Loucy (cell line): ENCODE results near the gene KIAA0232.

Experiments
- H2AFZ ChIP-seq: fragments of 200-600 bp; sonication (generic); 2 replicates; pipeline ENCODE4 v1.6.0; 2016; ENCODE audit warnings: antibody characterized with exemption, mild to moderate bottlenecking, low read length, moderate library complexity
- H3F3A ChIP-seq: fragments of 200-600 bp; 2 replicates; pipeline ENCODE4 v1.6.0; 2016; ENCODE audit warnings: antibody characterized with exemption, low read depth, mild to moderate bottlenecking
- H3K27me3 ChIP-seq: fragments of 200-600 bp; sonication (generic); 2 replicates; pipeline ENCODE4 v1.6.1; 2014; ENCODE audit warnings: low read length, mild to moderate bottlenecking; ENCODE audit not compliant: insufficient read depth, poor library complexity, severe bottlenecking
- H3K36me3 ChIP-seq: fragments of 200-600 bp; sonication (generic); 2 replicates; pipeline ENCODE4 v1.6.1; 2016; ENCODE audit warnings: low read length; ENCODE audit not compliant: insufficient read depth
- H3K4me1 ChIP-seq: fragments of 200-600 bp; sonication (generic); 2 replicates; pipeline ENCODE4 v1.5.1; 2014; ENCODE audit warnings: low read length, mild to moderate bottlenecking; ENCODE audit not compliant: insufficient read depth, poor library complexity, severe bottlenecking
- H3K4me2 ChIP-seq: fragments of 200-600 bp; sonication (generic); 2 replicates; pipeline ENCODE4 v1.6.0; 2014; ENCODE audit warnings: antibody characterized with exemption, low read length, low read depth, mild to moderate bottlenecking; ENCODE audit not compliant: poor library complexity, severe bottlenecking
- H3K4me3 ChIP-seq: fragments of 200-600 bp; sonication (generic); 2 replicates; pipeline ENCODE4 v1.5.1; 2014; ENCODE audit warnings: low read length, mild to moderate bottlenecking, mixed read lengths; ENCODE audit not compliant: poor library complexity, severe bottlenecking
- H3K79me2 ChIP-seq: fragments of 200-600 bp; sonication (generic); 2 replicates; pipeline ENCODE4 v1.6.1; 2014; ENCODE audit warnings: low read length; ENCODE audit not compliant: insufficient read depth
- H3K9ac ChIP-seq: fragments of 200-600 bp; sonication (generic); 2 replicates; pipeline ENCODE4 v1.6.0; 2014; ENCODE audit warnings: mild to moderate bottlenecking, low read depth, low read length, moderate library complexity; ENCODE audit not compliant: poor library complexity, severe bottlenecking
- H3K9me2 ChIP-seq: fragments of 200-600 bp; sonication (generic); replicated peaks from 2 replicates; pipeline ENCODE4 v1.6.1; 2016; ENCODE audit warnings: low read depth, low read length, mixed read lengths
- H3K9me3 ChIP-seq: fragments of 200-600 bp; sonication (generic); 2 replicates; pipeline ENCODE4 v1.6.1; 2014; ENCODE audit warnings: mild to moderate bottlenecking, antibody characterized with exemption, low read length, low read depth; ENCODE audit not compliant: insufficient read depth
- H4K20me1 ChIP-seq: fragments of 200-600 bp; sonication (generic); 2 replicates; pipeline ENCODE4 v1.6.0; 2014; ENCODE audit warnings: antibody characterized with exemption, low read length, mild to moderate bottlenecking; ENCODE audit not compliant: insufficient read depth, poor library complexity, severe bottlenecking
- EZH2phosphoT487 ChIP-seq: fragments of 200-600 bp; IDR thresholded peaks from 2 replicates; pipeline ENCODE4 v1.6.1; 2018; ENCODE audit warnings: antibody characterized with exemption, mild to moderate bottlenecking, moderate library complexity, borderline replicate concordance
- TF ChIP-seq, protein P1 (sequence below): fragments of 200-600 bp; sonication (generic); conservative IDR thresholded peaks from 2 replicates; pipeline ENCODE4 v1.5.1; 2014; ENCODE audit warnings: mild to moderate bottlenecking, antibody characterized with exemption, low read length

The KIAA0232 gene

GRCh38 chr4:6894086-6894478 lies 111.6 kb downstream of the KIAA0232 start:
- H3K27me3 ChIP-seq = no peaks in the 10 kb centered on the region
- H3K9ac ChIP-seq = no peak overlapping the region
- H3K4me1 ChIP-seq = peaks cover 20% of the 10 kb centered on the region
- no peaks in the 10 kb centered on the region for H3K79me2 ChIP-seq
- no peaks in the 10 kb centered on the region for H4K20me1 ChIP-seq
- no peaks in the 10 kb centered on the region for H3K9me2 ChIP-seq
- H3K4me2 ChIP-seq = no peak overlapping the region
- H3K9me3 ChIP-seq = peaks cover 11% of the 10 kb centered on the region; the same call in 1 of the 2 replicates
- no peak for TF ChIP-seq EZH2phosphoT487
- TF ChIP-seq, protein P1, sequence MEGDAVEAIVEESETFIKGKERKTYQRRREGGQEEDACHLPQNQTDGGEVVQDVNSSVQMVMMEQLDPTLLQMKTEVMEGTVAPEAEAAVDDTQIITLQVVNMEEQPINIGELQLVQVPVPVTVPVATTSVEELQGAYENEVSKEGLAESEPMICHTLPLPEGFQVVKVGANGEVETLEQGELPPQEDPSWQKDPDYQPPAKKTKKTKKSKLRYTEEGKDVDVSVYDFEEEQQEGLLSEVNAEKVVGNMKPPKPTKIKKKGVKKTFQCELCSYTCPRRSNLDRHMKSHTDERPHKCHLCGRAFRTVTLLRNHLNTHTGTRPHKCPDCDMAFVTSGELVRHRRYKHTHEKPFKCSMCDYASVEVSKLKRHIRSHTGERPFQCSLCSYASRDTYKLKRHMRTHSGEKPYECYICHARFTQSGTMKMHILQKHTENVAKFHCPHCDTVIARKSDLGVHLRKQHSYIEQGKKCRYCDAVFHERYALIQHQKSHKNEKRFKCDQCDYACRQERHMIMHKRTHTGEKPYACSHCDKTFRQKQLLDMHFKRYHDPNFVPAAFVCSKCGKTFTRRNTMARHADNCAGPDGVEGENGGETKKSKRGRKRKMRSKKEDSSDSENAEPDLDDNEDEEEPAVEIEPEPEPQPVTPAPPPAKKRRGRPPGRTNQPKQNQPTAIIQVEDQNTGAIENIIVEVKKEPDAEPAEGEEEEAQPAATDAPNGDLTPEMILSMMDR = no peak
- H3K36me3 ChIP-seq = no peaks in the 10 kb centered on the region
- no peak overlapping the region for H3K4me3 ChIP-seq
- no peaks in the 10 kb centered on the region for H3F3A ChIP-seq
- H2AFZ ChIP-seq = no peak overlapping the region

- Histone ChIP-seq H3K4me3 (no peak overlapping the region), H3K9ac (no peak overlapping the region), H3F3A (no peaks in the 10 kb centered on the region), H2AFZ (no peak overlapping the region), H4K20me1 (no peaks in the 10 kb centered on the region), H3K9me2 (no peaks in the 10 kb centered on the region), H3K79me2 (no peaks in the 10 kb centered on the region), H3K4me2 (no peak overlapping the region), H3K4me1 (peaks cover 23% of the 10 kb centered on the region), H3K27me3 (no peaks in the 10 kb centered on the region), H3K9me3 (peaks cover 10% of the 10 kb centered on the region; the same call in 1 of the 2 replicates), H3K36me3 (no peaks in the 10 kb centered on the region)
- no peak for TF ChIP-seq EZH2phosphoT487
- TF ChIP-seq, protein P1 = no peak
Observed at GRCh38 chr4:6894528-6895498, 112.3 kb downstream of the KIAA0232 start.

GRCh38 chr4:6896035-6896434 lies 113.5 kb downstream of the KIAA0232 start:
- H3K9ac ChIP-seq = no peak overlapping the region
- H3K4me2 ChIP-seq = no peak overlapping the region
- no peak overlapping the region for H3K4me3 ChIP-seq
- no peaks in the 10 kb centered on the region for H3K27me3 ChIP-seq
- peaks cover 23% of the 10 kb centered on the region for H3K4me1 ChIP-seq
- no peaks in the 10 kb centered on the region for H4K20me1 ChIP-seq
- no peaks in the 10 kb centered on the region for H3K79me2 ChIP-seq
- no peak overlapping the region for H2AFZ ChIP-seq
- TF ChIP-seq EZH2phosphoT487 = no peak
- TF ChIP-seq, protein P1 = no peak
- H3K9me3 ChIP-seq = no peaks in the 10 kb centered on the region
- H3K36me3 ChIP-seq = no peaks in the 10 kb centered on the region
- H3K9me2 ChIP-seq = no peaks in the 10 kb centered on the region
- no peaks in the 10 kb centered on the region for H3F3A ChIP-seq
